Measurements from ENCODE around the gene TMCO4. TPM values are rescaled to one million over a fixed set of nuclear protein-coding genes. Genes with fewer than 3 reads are reported as not detected.

Gene TMCO4
- total and polyA plus RNA-seq, 7 donors: 16.3 to 25.1 (median 21.9) TPM

DNA sequence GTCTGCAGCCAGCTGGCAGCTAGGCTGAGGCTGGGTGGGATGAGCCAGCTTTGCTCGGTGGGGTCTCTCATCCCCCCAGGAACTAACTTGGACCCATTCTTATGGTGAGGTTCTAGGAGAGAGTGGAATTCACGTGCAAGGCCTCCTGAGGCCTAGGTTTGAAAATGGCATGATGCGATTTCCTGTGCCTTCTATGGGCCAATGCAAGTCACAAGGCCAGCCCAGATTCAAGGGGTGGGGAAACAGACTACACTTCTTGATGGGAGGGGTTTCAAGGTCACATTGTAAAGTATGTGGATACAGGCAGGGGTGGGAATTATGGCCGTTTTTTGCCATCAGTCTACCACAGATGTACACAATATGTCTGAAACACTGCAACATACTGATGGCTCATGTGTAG lies 86.8 kb downstream of the TMCO4 start:
- no peak for DNase-seq
- intact Hi-C loops (cut with DNase I): no loop called here
- Histone ChIP-seq H3K36me3 (peaks cover 0 to 29% (median 0%) of the 10 kb centered on the region in 4 donors), H3K9me3 (no peaks in the 10 kb centered on the region), H3K4me3 (no peak overlapping the region), H3K4me1 (no peaks in the 10 kb centered on the region), H3K27me3 (no peaks in the 10 kb centered on the region), H3K27ac (no peak overlapping the region)
- no peak for TF ChIP-seq POLR2A (IDR thresholded peaks at IDR 0.05)
- TF ChIP-seq EP300 (IDR thresholded peaks at IDR 0.05): no peak
- TF ChIP-seq, protein P1, sequence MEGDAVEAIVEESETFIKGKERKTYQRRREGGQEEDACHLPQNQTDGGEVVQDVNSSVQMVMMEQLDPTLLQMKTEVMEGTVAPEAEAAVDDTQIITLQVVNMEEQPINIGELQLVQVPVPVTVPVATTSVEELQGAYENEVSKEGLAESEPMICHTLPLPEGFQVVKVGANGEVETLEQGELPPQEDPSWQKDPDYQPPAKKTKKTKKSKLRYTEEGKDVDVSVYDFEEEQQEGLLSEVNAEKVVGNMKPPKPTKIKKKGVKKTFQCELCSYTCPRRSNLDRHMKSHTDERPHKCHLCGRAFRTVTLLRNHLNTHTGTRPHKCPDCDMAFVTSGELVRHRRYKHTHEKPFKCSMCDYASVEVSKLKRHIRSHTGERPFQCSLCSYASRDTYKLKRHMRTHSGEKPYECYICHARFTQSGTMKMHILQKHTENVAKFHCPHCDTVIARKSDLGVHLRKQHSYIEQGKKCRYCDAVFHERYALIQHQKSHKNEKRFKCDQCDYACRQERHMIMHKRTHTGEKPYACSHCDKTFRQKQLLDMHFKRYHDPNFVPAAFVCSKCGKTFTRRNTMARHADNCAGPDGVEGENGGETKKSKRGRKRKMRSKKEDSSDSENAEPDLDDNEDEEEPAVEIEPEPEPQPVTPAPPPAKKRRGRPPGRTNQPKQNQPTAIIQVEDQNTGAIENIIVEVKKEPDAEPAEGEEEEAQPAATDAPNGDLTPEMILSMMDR (IDR thresholded peaks at IDR 0.05): no peak
- no peak for TF ChIP-seq POLR2AphosphoS5 (IDR thresholded peaks at IDR 0.05)
- WGBS, 2 donors: 81 to 82% methylated on average over 4 of the region's 4 CpGs

DNA sequence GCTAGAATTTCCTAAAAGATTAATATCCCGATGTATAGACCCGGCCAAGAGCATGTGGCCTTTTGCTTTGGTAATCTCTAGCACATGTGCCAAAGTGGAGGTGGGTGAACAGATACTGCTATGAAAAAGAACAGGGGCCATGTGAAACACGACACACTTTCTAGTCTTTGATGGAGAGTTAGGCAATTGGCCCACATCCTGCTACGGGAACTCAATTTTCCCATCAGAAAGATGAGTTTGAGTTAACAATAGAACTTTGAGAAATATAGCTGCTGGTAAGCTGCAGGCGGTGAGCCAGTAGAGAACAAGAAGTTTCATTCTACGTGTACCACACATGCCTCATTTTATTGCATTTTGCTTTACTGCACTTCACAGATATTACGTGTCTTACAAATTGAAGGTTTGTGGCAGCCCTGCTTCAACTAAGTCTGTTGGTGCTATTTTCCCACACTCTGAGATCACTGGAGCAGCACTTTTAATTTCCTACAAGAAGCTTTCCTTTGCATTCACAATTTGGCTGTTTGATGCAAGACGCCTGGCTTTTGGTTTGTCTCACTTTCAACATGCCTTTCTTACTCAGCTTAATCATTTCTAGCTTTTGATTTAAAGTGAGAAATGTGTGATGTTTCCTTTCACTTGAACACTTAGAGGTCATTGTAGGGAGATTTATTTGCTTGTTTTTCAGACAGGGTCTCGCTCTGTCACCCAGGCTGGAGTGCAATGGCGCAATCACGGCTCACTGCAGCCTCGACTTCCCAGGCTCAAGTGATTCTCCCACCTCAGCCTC lies 88.7 kb downstream of the TMCO4 start:
- H3K4me3 ChIP-seq: no peak overlapping the region
- no peak for DNase-seq
- TF ChIP-seq POLR2A (IDR thresholded peaks at IDR 0.05) (no peak), POLR2AphosphoS5 (IDR thresholded peaks at IDR 0.05) (no peak)
- TF ChIP-seq, protein P1 (IDR thresholded peaks at IDR 0.05): no peak
- WGBS, 2 donors: 81 to 90% methylated on average over 12 of the region's 12 CpGs
- intact Hi-C loops (cut with DNase I): no loop called here
- H3K27me3 ChIP-seq: no peaks in the 10 kb centered on the region
- no peaks in the 10 kb centered on the region for H3K9me3 ChIP-seq
- H3K4me1 ChIP-seq: no peaks in the 10 kb centered on the region
- H3K27ac ChIP-seq: no peak overlapping the region
- H3K36me3 ChIP-seq: peaks cover 0 to 34% (median 0%) of the 10 kb centered on the region in 4 donors

DNA sequence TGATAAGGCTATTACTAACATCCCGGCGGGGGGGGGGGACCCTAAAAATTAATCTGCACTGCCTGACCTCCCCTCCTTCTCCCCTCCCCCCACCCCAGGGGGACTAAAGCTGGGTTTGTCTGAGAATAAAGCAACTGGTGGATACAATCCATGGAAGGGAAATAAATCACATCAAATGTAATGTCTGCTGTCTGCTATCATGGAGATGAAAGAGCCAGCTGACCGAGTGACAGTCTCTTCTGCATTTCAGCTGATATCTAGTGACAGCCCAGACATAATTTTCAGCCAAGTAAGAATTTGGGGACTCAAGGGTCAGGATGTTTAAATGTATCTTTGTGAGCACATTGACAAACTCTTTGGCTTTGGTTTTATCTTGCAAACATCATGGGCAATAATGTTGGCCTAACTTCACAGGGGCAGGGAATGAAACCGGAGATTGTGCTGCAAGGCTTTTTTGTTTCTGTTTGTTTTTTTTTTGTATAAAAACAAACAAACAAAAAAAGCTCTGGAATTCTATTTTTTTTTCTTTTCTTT lies 90.4 kb downstream of the TMCO4 start:
- TF ChIP-seq POLR2AphosphoS5 (IDR thresholded peaks at IDR 0.05) (no peak), EP300 (IDR thresholded peaks at IDR 0.05) (no peak), POLR2A (IDR thresholded peaks at IDR 0.05) (no peak)
- TF ChIP-seq, protein P1 (IDR thresholded peaks at IDR 0.05): no peak

DNA sequence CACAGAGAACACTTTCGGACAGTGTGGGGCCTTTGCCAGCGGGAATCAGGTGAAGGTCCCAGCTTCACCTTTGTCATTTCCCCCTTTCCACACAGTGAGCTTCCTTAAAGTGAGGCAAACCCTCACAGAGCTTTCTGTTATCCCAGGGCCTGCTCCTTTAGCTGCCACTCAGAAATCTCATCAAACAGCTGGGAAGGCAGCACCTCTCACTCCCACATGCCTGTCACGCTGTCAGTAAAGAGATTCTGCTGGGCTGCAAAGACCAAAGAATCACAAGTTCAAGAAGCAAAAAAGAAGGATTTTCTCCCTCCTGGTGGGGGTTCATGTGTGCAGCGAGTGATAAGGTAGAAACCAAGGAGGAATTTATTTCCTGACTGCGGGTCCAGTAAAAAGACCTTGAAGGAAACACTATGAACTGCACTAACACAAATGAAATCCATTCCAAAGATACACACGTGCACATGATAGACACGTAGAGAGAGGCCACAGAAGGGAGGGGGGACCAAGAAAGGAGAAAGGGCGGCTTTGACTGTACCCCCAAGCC lies 91.1 kb downstream of the TMCO4 start:
- WGBS, 2 donors: 93 to 95% methylated on average over 8 of the region's 8 CpGs
- intact Hi-C loops (cut with DNase I): no loop called here
- no peaks in the 10 kb centered on the region for H3K9me3 ChIP-seq
- H3K36me3 ChIP-seq: peaks cover 0 to 31% (median 0%) of the 10 kb centered on the region in 4 donors
- no peak for DNase-seq
- H3K4me1 ChIP-seq: peaks cover 0 to 8% (median 7%) of the 10 kb centered on the region in 4 donors
- H3K27me3 ChIP-seq: no peaks in the 10 kb centered on the region
- H3K27ac ChIP-seq: no peak overlapping the region
- no peak overlapping the region for H3K4me3 ChIP-seq
- TF ChIP-seq, protein P1 (IDR thresholded peaks at IDR 0.05): no peak
- TF ChIP-seq POLR2AphosphoS5 (IDR thresholded peaks at IDR 0.05) (no peak), POLR2A (IDR thresholded peaks at IDR 0.05) (no peak), EP300 (IDR thresholded peaks at IDR 0.05) (no peak)

More for the DNA sequence above, 90.4 kb downstream of the TMCO4 start:
- Histone ChIP-seq H3K9me3 (no peaks in the 10 kb centered on the region), H3K27me3 (no peaks in the 10 kb centered on the region), H3K4me1 (peaks cover 0 to 5% (median 4%) of the 10 kb centered on the region in 4 donors), H3K4me3 (no peak overlapping the region), H3K27ac (no peak overlapping the region), H3K36me3 (peaks cover 0 to 34% (median 0%) of the 10 kb centered on the region in 4 donors)
- 92% methylated on average over 4 of the region's 4 CpGs for WGBS, 2 donors
- intact Hi-C loops (cut with DNase I): no loop called here
- no peak for DNase-seq

Data from sigmoid colon (tissue), 7 donors.